ENCODE results near the gene VRK2.
"Not testable (repeated sequence)": the region's sequence is repeated elsewhere in the genome, so short reads cannot be mapped to it uniquely, and the experiment has no call there.

Gene VRK2

GRCh38 chr2:58170334-58170933 is 123.8 kb downstream of the VRK2 start:
- DNase-seq, result not testable (repeated sequence)

- not testable (repeated sequence) for DNase-seq
These were observed 125.2 kb downstream of the VRK2 start for GRCh38 chr2:58171831-58172230.

GRCh38 chr2:58177187-58177586 is 130.6 kb downstream of the VRK2 start:
- not testable (repeated sequence) for DNase-seq

GRCh38 chr2:58180175-58180574 is 133.6 kb downstream of the VRK2 start:
- DNase-seq, result not testable (repeated sequence)

- DNase-seq, result no peak
These were observed 134.0 kb downstream of the VRK2 start for GRCh38 chr2:58180635-58181034.

- DNase-seq, result no peak
These were observed 135.9 kb downstream of the VRK2 start for GRCh38 chr2:58182527-58182926.

- DNase-seq, result no peak
These were observed 139.9 kb downstream of the VRK2 start for GRCh38 chr2:58186501-58186900.

GRCh38 chr2:58187022-58187421 is 140.4 kb downstream of the VRK2 start:
- not testable (repeated sequence) for DNase-seq

- no peak for DNase-seq
These were observed 147.9 kb downstream of the VRK2 start for GRCh38 chr2:58194458-58194857.

- no peak for DNase-seq
These were observed 149.1 kb downstream of the VRK2 start for GRCh38 chr2:58195662-58196061.

- no peak for DNase-seq
These were observed 151.3 kb downstream of the VRK2 start for GRCh38 chr2:58197894-58198293.

- no peak for DNase-seq
These were observed 155.8 kb downstream of the VRK2 start for GRCh38 chr2:58202404-58202803.

- DNase-seq, result no peak
These were observed 156.4 kb downstream of the VRK2 start for GRCh38 chr2:58203018-58203417.

GRCh38 chr2:58204195-58204959 is 157.8 kb downstream of the VRK2 start:
- DNase-seq, result no peak

GRCh38 chr2:58206785-58207184 is 160.2 kb downstream of the VRK2 start:
- no peak for DNase-seq

- no peak for DNase-seq
These were observed 160.6 kb downstream of the VRK2 start for GRCh38 chr2:58207189-58207588.
